ENCODE results near the gene ANKRD13D.

ANKRD13D gene

DNA sequence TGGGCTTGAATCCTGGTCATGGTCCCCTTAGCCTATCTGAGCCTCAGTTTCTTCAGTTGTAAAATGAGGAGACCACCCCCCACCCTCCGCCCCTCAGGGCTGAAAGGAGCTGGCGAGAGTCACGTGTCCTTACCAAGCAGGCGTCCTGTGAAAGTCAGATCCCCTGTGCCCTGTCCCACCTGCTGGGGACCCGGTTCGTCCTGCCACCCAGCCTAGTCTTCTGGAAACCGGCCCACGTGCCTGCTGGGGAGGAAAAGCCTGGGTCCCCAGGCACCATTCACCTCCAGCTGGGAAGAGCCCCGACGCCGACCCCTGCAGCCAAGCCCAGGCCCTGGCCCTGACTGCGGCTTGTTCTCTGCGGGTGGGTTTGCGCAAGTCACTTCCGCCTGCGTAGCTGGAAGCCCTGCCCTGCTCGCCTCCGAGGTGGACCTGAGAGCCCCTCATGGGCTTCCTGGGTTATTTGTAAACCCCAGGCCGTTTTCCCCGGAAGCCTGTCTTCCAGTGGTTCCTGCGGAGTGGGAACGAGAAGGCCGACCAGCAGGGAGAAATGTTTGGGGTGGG is 13.5 kb downstream of the ANKRD13D start:
- Histone ChIP-seq H3K4me3 (ENCODE audit: low read length) (no peak overlapping the region), H3K4me1 (ENCODE audit: control insufficient read depth, low read length) (no peaks in the 10 kb centered on the region), H4K20me1 (ENCODE audit: control insufficient read depth, insufficient read depth, low read depth, low read length) (no peaks in the 10 kb centered on the region), H3K9me2 (replicated peaks; ENCODE audit: control insufficient read depth, low read length) (no peaks in the 10 kb centered on the region), H3K4me2 (ENCODE audit: low read length) (no peak overlapping the region), H3K36me3 (ENCODE audit: control insufficient read depth, low read length) (peaks cover 55% of the 10 kb centered on the region), H3K27ac (ENCODE audit: low read depth, low read length) (no peak overlapping the region), H3F3A (ENCODE audit: control insufficient read depth, insufficient read depth) (no peaks in the 10 kb centered on the region), H3K79me2 (ENCODE audit: control insufficient read depth, low read length) (no peaks in the 10 kb centered on the region), H3K9me3 (ENCODE audit: control insufficient read depth, insufficient read depth, low read length) (no peaks in the 10 kb centered on the region), H3K27me3 (ENCODE audit: control insufficient read depth, low read length) (no peaks in the 10 kb centered on the region)
- TF ChIP-seq CTCF (IDR thresholded peaks at IDR 0.05; ENCODE audit: low read depth, low read length, poor library complexity, severe bottlenecking), result no peak
- no peak for TF ChIP-seq EZH2phosphoT487 (IDR thresholded peaks at IDR 0.05; ENCODE audit: borderline replicate concordance, low read length)

GRCh38 chr11:67303132-67303834 is 14.2 kb downstream of the ANKRD13D start, which contains the start of gene SSH3:
SSH3 (plus strand) TSS chr11:67303530; CDS start chr11:67303626, 96 bp downstream.
- H3K4me2 ChIP-seq (ENCODE audit: low read length), result no peak within 1 kb of the TSS
- H4K20me1 ChIP-seq (ENCODE audit: control insufficient read depth, insufficient read depth, low read depth, low read length), result no peaks in the 10 kb centered on the region
- H3F3A ChIP-seq (ENCODE audit: control insufficient read depth, insufficient read depth), result no peaks in the 10 kb centered on the region
- no peak for TF ChIP-seq CTCF (IDR thresholded peaks at IDR 0.05; ENCODE audit: low read depth, low read length, poor library complexity, severe bottlenecking)
- TF ChIP-seq EZH2phosphoT487 (IDR thresholded peaks at IDR 0.05; ENCODE audit: borderline replicate concordance, low read length), result no peak
- H3K27ac ChIP-seq (ENCODE audit: low read depth, low read length), result no peak within 1 kb of the TSS
- H3K36me3 ChIP-seq (ENCODE audit: control insufficient read depth, low read length), result peaks cover 49% of the 10 kb centered on the region
- H3K27me3 ChIP-seq (ENCODE audit: control insufficient read depth, low read length), result no peaks in the 10 kb centered on the region
- no peak within 1 kb of the TSS for H3K4me3 ChIP-seq (ENCODE audit: low read length)
- H3K4me1 ChIP-seq (ENCODE audit: control insufficient read depth, low read length), result no peaks in the 10 kb centered on the region
- H3K9me3 ChIP-seq (ENCODE audit: control insufficient read depth, insufficient read depth, low read length), result no peaks in the 10 kb centered on the region
- H3K9me2 ChIP-seq (replicated peaks; ENCODE audit: control insufficient read depth, low read length), result no peaks in the 10 kb centered on the region
- H3K79me2 ChIP-seq (ENCODE audit: control insufficient read depth, low read length), result no peaks in the 10 kb centered on the region

DNA sequence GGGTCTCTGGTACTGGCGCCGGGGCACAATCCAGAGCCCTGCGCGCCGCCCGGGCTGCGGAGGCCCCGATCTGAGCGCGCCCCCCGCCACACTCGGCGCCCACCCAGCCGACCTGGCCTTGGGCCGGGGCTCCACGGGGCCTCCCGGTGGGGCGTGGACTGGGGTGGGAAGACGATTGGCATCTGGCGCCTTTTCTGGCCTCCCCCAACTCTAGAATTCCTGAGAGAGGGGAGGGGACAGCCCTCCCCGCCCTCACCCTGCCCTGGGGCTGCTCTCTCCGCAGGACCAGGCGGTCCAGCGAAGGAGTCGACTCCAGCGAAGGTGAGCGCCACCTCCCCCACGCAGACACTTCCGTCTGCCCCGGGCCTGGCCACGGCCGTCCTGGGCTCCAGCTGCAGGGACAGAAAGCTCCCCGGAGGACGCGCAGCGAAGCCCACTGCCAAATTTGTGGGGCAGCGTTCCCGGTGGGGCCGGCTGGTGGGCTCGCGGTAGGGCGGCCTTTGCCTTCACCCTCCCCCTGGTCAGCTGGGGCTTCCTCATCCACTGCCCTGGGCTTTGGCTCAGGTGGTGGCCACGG is 14.8 kb downstream of the ANKRD13D start:
- no peak overlapping the region for H3K4me3 ChIP-seq (ENCODE audit: low read length)
- no peak overlapping the region for H3K4me2 ChIP-seq (ENCODE audit: low read length)
- H3K9me3 ChIP-seq (ENCODE audit: control insufficient read depth, insufficient read depth, low read length), result no peaks in the 10 kb centered on the region
- no peaks in the 10 kb centered on the region for H3F3A ChIP-seq (ENCODE audit: control insufficient read depth, insufficient read depth)
- no peaks in the 10 kb centered on the region for H3K9me2 ChIP-seq (replicated peaks; ENCODE audit: control insufficient read depth, low read length)
- H3K27ac ChIP-seq (ENCODE audit: low read depth, low read length), result no peak overlapping the region
- no peaks in the 10 kb centered on the region for H3K4me1 ChIP-seq (ENCODE audit: control insufficient read depth, low read length)
- no peaks in the 10 kb centered on the region for H4K20me1 ChIP-seq (ENCODE audit: control insufficient read depth, insufficient read depth, low read depth, low read length)
- no peaks in the 10 kb centered on the region for H3K27me3 ChIP-seq (ENCODE audit: control insufficient read depth, low read length)
- peaks cover 44% of the 10 kb centered on the region for H3K36me3 ChIP-seq (ENCODE audit: control insufficient read depth, low read length)
- TF ChIP-seq CTCF (IDR thresholded peaks at IDR 0.05; ENCODE audit: low read depth, low read length, poor library complexity, severe bottlenecking) (no peak), EZH2phosphoT487 (IDR thresholded peaks at IDR 0.05; ENCODE audit: borderline replicate concordance, low read length) (no peak)
- H3K79me2 ChIP-seq (ENCODE audit: control insufficient read depth, low read length), result no peaks in the 10 kb centered on the region
